Mesenchymal stem cell (in vitro differentiated cells and primary cell): ENCODE measurements around the gene HSPBAP1.

Experiments used
- DNase-seq: peaks from one replicate; pipeline ENCODE4 v3.0.0-alpha.2; 2013
- H2AFZ ChIP-seq: one replicate; pipeline ENCODE4 v1.6.1; 2013; ENCODE audit warnings: low read depth, mild to moderate bottlenecking, control low read depth, inconsistent platforms, low read length, moderate library complexity
- H2AK5ac ChIP-seq: 2 replicates; pipeline ENCODE4 v1.6.1; 2013; ENCODE audit warnings: low read length, moderate library complexity, mild to moderate bottlenecking, inconsistent platforms; ENCODE audit not compliant: severe bottlenecking
- H2BK120ac ChIP-seq: one replicate; pipeline ENCODE4 v1.6.1; 2013; ENCODE audit warnings: low read depth, mild to moderate bottlenecking, inconsistent platforms, low read length, moderate library complexity
- H2BK12ac ChIP-seq, 2 experiments: one replicate each; pipeline ENCODE4 v1.6.1; 2013; ENCODE audit warnings: inconsistent platforms in 2 of 2, low read length in 2 of 2, mild to moderate bottlenecking in 2 of 2, moderate library complexity in 2 of 2, control low read depth in 1 of 2
- H2BK15ac ChIP-seq: one replicate; pipeline ENCODE4 v1.6.1; 2013; ENCODE audit warnings: mild to moderate bottlenecking, low read depth, inconsistent platforms; ENCODE audit not compliant: poor library complexity, severe bottlenecking
- H2BK5ac ChIP-seq: 2 replicates; pipeline ENCODE4 v1.6.1; 2013; ENCODE audit warnings: low read depth, mild to moderate bottlenecking, low read length, control low read depth, inconsistent platforms; ENCODE audit not compliant: poor library complexity, severe bottlenecking
- H3K14ac ChIP-seq, 2 experiments: one replicate each; pipeline ENCODE4 v1.6.1; 2013; ENCODE audit warnings: inconsistent platforms in 2 of 2, low read length in 2 of 2, control low read depth in 1 of 2, mild to moderate bottlenecking in 1 of 2, moderate library complexity in 1 of 2
- H3K18ac ChIP-seq, 2 experiments: one replicate each; pipeline ENCODE4 v1.6.1; 2013; ENCODE audit warnings: inconsistent platforms in 2 of 2, low read length in 2 of 2, control low read depth in 1 of 2, low read depth in 1 of 2, mild to moderate bottlenecking in 1 of 2
- H3K23ac ChIP-seq, 2 experiments: one replicate each; pipeline ENCODE4 v1.6.1; 2013; ENCODE audit warnings: inconsistent platforms in 2 of 2, low read length in 2 of 2, mild to moderate bottlenecking in 2 of 2, moderate library complexity in 2 of 2, control low read depth in 1 of 2
- H3K27ac ChIP-seq: 2 replicates; pipeline ENCODE4 v1.5.1; 2013; ENCODE audit warnings: mild to moderate bottlenecking, moderate library complexity, low read length, control low read depth, inconsistent platforms; ENCODE audit not compliant: poor library complexity, severe bottlenecking
- H3K27me3 ChIP-seq, 2 experiments: 2 replicates each; pipeline versions ENCODE4 v1.6.1 to v1.7.0; 2013; ENCODE audit warnings: low read length in 2 of 2, mild to moderate bottlenecking in 2 of 2, moderate library complexity in 2 of 2, control low read depth in 1 of 2, inconsistent platforms in 1 of 2; ENCODE audit not compliant: control insufficient read depth in 1 of 2, insufficient read depth in 1 of 2
- H3K36me3 ChIP-seq, 2 experiments: 2 replicates each; pipeline versions ENCODE4 v1.6.1 to v1.7.0; 2013; ENCODE audit warnings: low read length in 2 of 2, control low read depth in 1 of 2, inconsistent platforms in 1 of 2, low read depth in 1 of 2, mild to moderate bottlenecking in 1 of 2; ENCODE audit not compliant: insufficient read depth in 2 of 2, control insufficient read depth in 1 of 2
- H3K4ac ChIP-seq, 2 experiments: one replicate each; pipeline ENCODE4 v1.6.1; 2013; ENCODE audit warnings: inconsistent platforms in 2 of 2, low read length in 2 of 2, mild to moderate bottlenecking in 2 of 2, moderate library complexity in 2 of 2, control low read depth in 1 of 2, low read depth in 1 of 2
- H3K4me1 ChIP-seq: 2 replicates; pipeline ENCODE4 v1.6.1; 2013; ENCODE audit warnings: low read depth, low read length, control low read depth; ENCODE audit not compliant: control insufficient read depth, insufficient read depth
- H3K4me2 ChIP-seq: 2 replicates; pipeline ENCODE4 v1.6.1; 2013; ENCODE audit warnings: low read length, mild to moderate bottlenecking, inconsistent platforms; ENCODE audit not compliant: poor library complexity, severe bottlenecking
- H3K4me3 ChIP-seq, 2 experiments: 2 replicates each; pipeline versions ENCODE4 v1.5.1 to v1.7.0; 2013; ENCODE audit warnings: low read length in 2 of 2, mild to moderate bottlenecking in 2 of 2, control low read depth in 1 of 2, low read depth in 1 of 2; ENCODE audit not compliant: insufficient read depth in 1 of 2
- H3K79me1 ChIP-seq: replicated peaks from 2 replicates; pipeline ENCODE4 v1.6.1; 2013; ENCODE audit warnings: mild to moderate bottlenecking, control low read depth, low read length, inconsistent platforms; ENCODE audit not compliant: poor library complexity, severe bottlenecking
- H3K9ac ChIP-seq: 2 replicates; pipeline ENCODE4 v1.7.0; 2013; ENCODE audit warnings: mild to moderate bottlenecking, low read length, moderate library complexity
- H3K9me3 ChIP-seq: 2 replicates; pipeline ENCODE4 v1.7.0; 2013; ENCODE audit warnings: mild to moderate bottlenecking, low read length; ENCODE audit not compliant: control insufficient read depth
- H4K8ac ChIP-seq: one replicate; pipeline ENCODE4 v1.6.1; 2013; ENCODE audit warnings: inconsistent platforms, mild to moderate bottlenecking, low read length, moderate library complexity
- H4K91ac ChIP-seq: one replicate; pipeline ENCODE4 v1.6.1; 2013; ENCODE audit warnings: mild to moderate bottlenecking, low read length, inconsistent platforms
- WGBS: methylation state at CpG from one replicate; pipeline ENCODE4 v1.1.7; 2013; ENCODE audit warnings: mixed read lengths; 5-methylcytosine and 5-hydroxymethylcytosine counted together

HSPBAP1 gene

GRCh38 chr3:122776675-122777468 is 16.8 kb downstream of the HSPBAP1 start:
- H3K18ac ChIP-seq = no peak overlapping the region
- no peaks in the 10 kb centered on the region for H3K4me1 ChIP-seq
- no peak overlapping the region for H3K14ac ChIP-seq
- H3K36me3 ChIP-seq = peaks cover 0 to 4% of the 10 kb centered on the region in 2 experiments
- 80% methylated on average over 1 of the region's 5 CpGs for WGBS
- no peak overlapping the region for H2BK120ac ChIP-seq
- no peak overlapping the region for H4K91ac ChIP-seq
- H3K4me2 ChIP-seq = no peak overlapping the region
- H3K27me3 ChIP-seq = no peaks in the 10 kb centered on the region
- no peak overlapping the region for H3K4ac ChIP-seq
- H2BK15ac ChIP-seq = no peak overlapping the region
- no peak overlapping the region for H2BK12ac ChIP-seq
- no peak overlapping the region for H2AK5ac ChIP-seq
- H3K9me3 ChIP-seq = no peaks in the 10 kb centered on the region
- no peak overlapping the region for H3K9ac ChIP-seq
- H3K23ac ChIP-seq = no peak overlapping the region
- H3K27ac ChIP-seq = no peak overlapping the region
- no peak overlapping the region for H2AFZ ChIP-seq
- H3K79me1 ChIP-seq = no peaks in the 10 kb centered on the region
- no peak overlapping the region for H4K8ac ChIP-seq
- H2BK5ac ChIP-seq = no peak overlapping the region
- no peak overlapping the region for H3K4me3 ChIP-seq
- DNase-seq = no peak

GRCh38 chr3:122774564-122774963 is 19.1 kb downstream of the HSPBAP1 start:
- Histone ChIP-seq H3K9me3 (no peaks in the 10 kb centered on the region), H2BK12ac (no peak overlapping the region), H3K4me3 (no peak overlapping the region), H3K9ac (no peak overlapping the region), H4K91ac (no peak overlapping the region), H2BK5ac (no peak overlapping the region), H3K14ac (no peak overlapping the region), H3K18ac (no peak overlapping the region), H3K4me2 (no peak overlapping the region), H3K4ac (no peak overlapping the region), H3K4me1 (no peaks in the 10 kb centered on the region), H3K23ac (no peak overlapping the region), H3K79me1 (no peaks in the 10 kb centered on the region), H2BK120ac (no peak overlapping the region), H4K8ac (no peak overlapping the region), H3K27ac (no peak overlapping the region), H3K27me3 (no peaks in the 10 kb centered on the region), H2AK5ac (no peak overlapping the region), H2BK15ac (no peak overlapping the region), H3K36me3 (peaks cover 0 to 9% of the 10 kb centered on the region in 2 experiments), H2AFZ (no peak overlapping the region)
- peak; percentile 48 for DNase-seq
- WGBS = 100% methylated on average over 3 of the region's 3 CpGs

- H3K14ac ChIP-seq = no peak overlapping the region
- no peak overlapping the region for H4K8ac ChIP-seq
- H3K4me3 ChIP-seq = no peak overlapping the region
- H4K91ac ChIP-seq = no peak overlapping the region
- no peak overlapping the region for H2AFZ ChIP-seq
- no peak overlapping the region for H3K27ac ChIP-seq
- no peak for DNase-seq
- H2BK12ac ChIP-seq = no peak overlapping the region
- H2BK15ac ChIP-seq = no peak overlapping the region
- no peak overlapping the region for H3K4me2 ChIP-seq
- H3K23ac ChIP-seq = no peak overlapping the region
- H2BK120ac ChIP-seq = no peak overlapping the region
- no peak overlapping the region for H2AK5ac ChIP-seq
- H3K4ac ChIP-seq = no peak overlapping the region
- no peak overlapping the region for H2BK5ac ChIP-seq
- H3K36me3 ChIP-seq = peaks cover 0 to 9% of the 10 kb centered on the region in 2 experiments
- H3K9ac ChIP-seq = no peak overlapping the region
- H3K27me3 ChIP-seq = no peaks in the 10 kb centered on the region
- WGBS = 94% methylated on average over 3 of the region's 3 CpGs
- H3K9me3 ChIP-seq = no peaks in the 10 kb centered on the region
- H3K18ac ChIP-seq = no peak overlapping the region
- no peaks in the 10 kb centered on the region for H3K79me1 ChIP-seq
- H3K4me1 ChIP-seq = no peaks in the 10 kb centered on the region
These were observed 19.6 kb downstream of the HSPBAP1 start for GRCh38 chr3:122773944-122774509.

GRCh38 chr3:122772827-122773226 is 20.8 kb downstream of the HSPBAP1 start:
- no peak overlapping the region for H2BK120ac ChIP-seq
- H3K27me3 ChIP-seq = no peaks in the 10 kb centered on the region
- H3K36me3 ChIP-seq = peaks cover 0 to 18% of the 10 kb centered on the region in 2 experiments
- H3K4me1 ChIP-seq = no peaks in the 10 kb centered on the region
- 95% methylated on average over 1 of the region's 1 CpG for WGBS
- H2BK12ac ChIP-seq = no peak overlapping the region
- no peak overlapping the region for H3K18ac ChIP-seq
- H3K9ac ChIP-seq = no peak overlapping the region
- H3K14ac ChIP-seq = no peak overlapping the region
- no peaks in the 10 kb centered on the region for H3K9me3 ChIP-seq
- H2AFZ ChIP-seq = no peak overlapping the region
- no peak overlapping the region for H4K91ac ChIP-seq
- no peaks in the 10 kb centered on the region for H3K79me1 ChIP-seq
- no peak overlapping the region for H3K4ac ChIP-seq
- H3K4me2 ChIP-seq = no peak overlapping the region
- no peak overlapping the region for H3K27ac ChIP-seq
- H3K23ac ChIP-seq = no peak overlapping the region
- H2BK5ac ChIP-seq = no peak overlapping the region
- no peak for DNase-seq
- H2BK15ac ChIP-seq = no peak overlapping the region
- no peak overlapping the region for H2AK5ac ChIP-seq
- no peak overlapping the region for H4K8ac ChIP-seq
- H3K4me3 ChIP-seq = no peak overlapping the region
